ENCODE data around the gene ERCC4. TPM values are rescaled to one million over a fixed set of nuclear protein-coding genes. Genes with fewer than 3 reads are reported as not detected.

The ERCC4 gene
- total RNA-seq, 2 donors from 2014 or later, result 12.9 to 18.2 TPM

DNA sequence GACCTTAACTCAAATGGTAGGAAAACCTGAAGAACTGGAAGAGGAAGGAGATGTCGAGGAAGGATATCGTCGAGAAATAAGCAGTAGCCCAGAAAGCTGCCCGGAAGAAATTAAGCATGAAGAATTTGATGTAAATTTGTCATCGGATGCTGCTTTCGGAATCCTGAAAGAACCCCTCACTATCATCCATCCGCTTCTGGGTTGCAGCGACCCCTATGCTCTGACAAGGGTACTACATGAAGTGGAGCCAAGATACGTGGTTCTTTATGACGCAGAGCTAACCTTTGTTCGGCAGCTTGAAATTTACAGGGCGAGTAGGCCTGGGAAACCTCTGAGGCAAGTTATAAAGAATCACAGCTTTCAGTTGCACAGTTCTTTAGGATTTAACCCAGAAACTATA is 15.5 kb downstream of the ERCC4 start:
- TF ChIP-seq CTCF (conservative IDR thresholded peaks at IDR 0.05), result peak; percentile 91
- Histone ChIP-seq H3K4me1 (ENCODE audit: control insufficient read depth, insufficient read depth, low read length) (peaks cover 3% of the 10 kb centered on the region), H3K9me3 (ENCODE audit: control insufficient read depth, low read length) (peaks cover 19% of the 10 kb centered on the region), H3K36me3 (ENCODE audit: control insufficient read depth, insufficient read depth, low read length) (peaks cover 51% of the 10 kb centered on the region), H3K9ac (ENCODE audit: extremely low read depth, low read length, poor library complexity, severe bottlenecking) (no peak overlapping the region), H3K27ac (ENCODE audit: low read depth, low read length) (no peak overlapping the region), H3K27me3 (ENCODE audit: control insufficient read depth, insufficient read depth, low read length, poor library complexity, severe bottlenecking) (no peaks in the 10 kb centered on the region), H3K4me3 (ENCODE audit: low read length) (no peak overlapping the region)
- WGBS, 2 experiments (ENCODE audit: insufficient coverage in 1 of 2, insufficient read length in 1 of 2), result 80 to 93% methylated on average over 12 of the region's 12 CpGs
- Mint-ChIP-seq H3K4me3 (no peak overlapping the region), H3K9me3 (no peaks in the 10 kb centered on the region), H3K36me3 (ENCODE audit: low read depth) (peaks cover 46% of the 10 kb centered on the region), H3K4me1 (peaks cover 12% of the 10 kb centered on the region), H3K27ac (no peak overlapping the region), H3K27me3 (ENCODE audit: insufficient read depth) (no peaks in the 10 kb centered on the region)
- DNase-seq, result peak; percentile 92

DNA sequence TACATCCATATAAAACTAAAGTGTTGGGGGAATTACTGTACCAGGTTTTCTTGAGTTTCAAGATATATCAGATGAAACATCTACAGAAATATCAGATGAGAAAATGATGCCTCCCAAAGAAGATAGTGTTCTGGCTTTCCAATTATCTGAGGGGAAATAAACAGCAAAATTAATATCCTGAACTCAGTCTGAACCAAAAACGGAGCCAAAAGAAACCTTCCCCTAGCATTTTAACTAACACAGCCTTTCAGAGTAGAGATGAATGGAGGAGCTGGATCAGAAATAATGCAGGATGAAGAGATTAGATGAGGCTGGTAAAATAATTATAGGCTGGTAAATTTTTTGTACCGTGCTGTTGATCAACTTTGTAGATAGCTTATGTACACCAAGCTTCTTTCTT is 16.2 kb downstream of the ERCC4 start:
- Histone ChIP-seq H3K36me3 (ENCODE audit: control insufficient read depth, insufficient read depth, low read length) (peaks cover 46% of the 10 kb centered on the region), H3K9me3 (ENCODE audit: control insufficient read depth, low read length) (peaks cover 19% of the 10 kb centered on the region), H3K4me1 (ENCODE audit: control insufficient read depth, insufficient read depth, low read length) (peaks cover 3% of the 10 kb centered on the region), H3K4me3 (ENCODE audit: low read length) (no peak overlapping the region), H3K27ac (ENCODE audit: low read depth, low read length) (no peak overlapping the region), H3K27me3 (ENCODE audit: control insufficient read depth, insufficient read depth, low read length, poor library complexity, severe bottlenecking) (no peaks in the 10 kb centered on the region), H3K9ac (ENCODE audit: extremely low read depth, low read length, poor library complexity, severe bottlenecking) (no peak overlapping the region)
- no peak for TF ChIP-seq CTCF (conservative IDR thresholded peaks at IDR 0.05)
- Mint-ChIP-seq H3K36me3 (ENCODE audit: low read depth) (peaks cover 46% of the 10 kb centered on the region), H3K27ac (peak overlapping the region; percentile 18), H3K4me3 (no peak overlapping the region), H3K4me1 (peaks cover 19% of the 10 kb centered on the region), H3K9me3 (no peaks in the 10 kb centered on the region), H3K27me3 (ENCODE audit: insufficient read depth) (no peaks in the 10 kb centered on the region)
- DNase-seq, result no peak
- 75 to 88% methylated on average over 1 to 2 of the region's 2 CpGs for WGBS, 2 experiments (ENCODE audit: insufficient coverage in 1 of 2, insufficient read length in 1 of 2)

- H3K4me1 Mint-ChIP-seq, result peaks cover 22% of the 10 kb centered on the region
- Histone ChIP-seq H3K9me3 (ENCODE audit: control insufficient read depth, low read length) (peaks cover 19% of the 10 kb centered on the region), H3K27ac (ENCODE audit: low read depth, low read length) (no peak overlapping the region), H3K4me1 (ENCODE audit: control insufficient read depth, insufficient read depth, low read length) (peaks cover 3% of the 10 kb centered on the region), H3K27me3 (ENCODE audit: control insufficient read depth, insufficient read depth, low read length, poor library complexity, severe bottlenecking) (no peaks in the 10 kb centered on the region), H3K4me3 (ENCODE audit: low read length) (no peak overlapping the region), H3K9ac (ENCODE audit: extremely low read depth, low read length, poor library complexity, severe bottlenecking) (no peak overlapping the region), H3K36me3 (ENCODE audit: control insufficient read depth, insufficient read depth, low read length) (peaks cover 45% of the 10 kb centered on the region)
- no peak for DNase-seq
- TF ChIP-seq CTCF (conservative IDR thresholded peaks at IDR 0.05), result no peak
- peak overlapping the region; percentile 18 for H3K27ac Mint-ChIP-seq
- no peak overlapping the region for H3K4me3 Mint-ChIP-seq
- no peaks in the 10 kb centered on the region for H3K9me3 Mint-ChIP-seq
- H3K36me3 Mint-ChIP-seq (ENCODE audit: low read depth), result peaks cover 46% of the 10 kb centered on the region
- 88 to 100% methylated on average over 1 to 3 of the region's 3 CpGs for WGBS, 2 experiments (ENCODE audit: insufficient coverage in 1 of 2, insufficient read length in 1 of 2)
- no peaks in the 10 kb centered on the region for H3K27me3 Mint-ChIP-seq (ENCODE audit: insufficient read depth)
Observed at GRCh38 chr16:13936596-13937081, 16.7 kb downstream of the ERCC4 start.
